A549 (cell line): ENCODE data around the gene PTPRJ.

ENCODE experiments used
- CEBPB ChIP-seq, 2 experiments: fragments of >200 bp in 1 of 2; sonication (Bioruptor Twin) in 1 of 2; formaldehyde crosslinking in 1 of 2; IDR thresholded peaks; 2 replicates each; pipeline ENCODE4 v1.6.1; 2012 to 2016
- NFE2L2 ChIP-seq: fragments of 150-350 bp; conservative IDR thresholded peaks from 2 replicates; pipeline ENCODE4 v1.6.1; 2014; ENCODE audit warnings: low read length
- NR3C1 ChIP-seq: fragments of >200 bp; sonication (Bioruptor Twin); formaldehyde crosslinking; IDR thresholded peaks from 3 replicates; pipeline ENCODE4 v1.6.1; 2017
- POLR2A ChIP-seq: IDR thresholded peaks from 2 replicates; pipeline ENCODE4 v1.6.1; 2012; ENCODE audit warnings: mild to moderate bottlenecking, low read length
- RFX5 ChIP-seq: fragments of 450-650 bp; IDR thresholded peaks from 2 replicates; pipeline ENCODE4 v1.7.1; 2014; ENCODE audit warnings: antibody characterized with exemption, mild to moderate bottlenecking, moderate library complexity
- TF ChIP-seq, protein P1 (sequence below): IDR thresholded peaks from 2 replicates; pipeline ENCODE4 v1.6.1; 2012; ENCODE audit warnings: low read depth, borderline replicate concordance
- TF ChIP-seq, protein P2 (sequence below): fragments of 200-600 bp; sonication (generic); IDR thresholded peaks from 2 replicates; pipeline ENCODE4 v1.6.1; 2016; ENCODE audit warnings: antibody characterized with exemption, mild to moderate bottlenecking, moderate library complexity
- TF ChIP-seq, protein P3 (sequence below): fragments of >200 bp; sonication (Bioruptor Twin); formaldehyde crosslinking; IDR thresholded peaks from 3 replicates; pipeline ENCODE4 v1.5.1; 2016

DNA sequence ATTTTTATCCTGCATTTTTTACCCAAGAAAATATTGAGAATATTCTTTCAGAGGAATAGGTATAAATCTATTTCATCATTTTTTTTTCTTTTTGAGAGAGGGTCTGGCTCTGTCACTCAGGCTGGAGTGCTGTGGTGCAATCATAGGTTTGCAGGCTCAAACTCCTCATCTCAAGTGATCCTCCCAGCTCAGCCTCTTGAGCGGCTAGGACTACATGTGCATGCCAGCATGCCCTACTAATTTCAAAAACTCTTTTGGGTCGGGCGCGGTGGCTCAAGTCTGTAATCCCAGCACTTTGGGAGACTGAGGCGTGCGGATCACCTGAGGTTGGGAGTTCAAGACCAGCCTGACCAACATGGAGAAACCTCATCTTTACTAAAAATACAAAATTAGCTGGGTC lies 20.3 kb upstream of the PTPRJ start:
- no peak for TF ChIP-seq RFX5
- TF ChIP-seq, protein P1, sequence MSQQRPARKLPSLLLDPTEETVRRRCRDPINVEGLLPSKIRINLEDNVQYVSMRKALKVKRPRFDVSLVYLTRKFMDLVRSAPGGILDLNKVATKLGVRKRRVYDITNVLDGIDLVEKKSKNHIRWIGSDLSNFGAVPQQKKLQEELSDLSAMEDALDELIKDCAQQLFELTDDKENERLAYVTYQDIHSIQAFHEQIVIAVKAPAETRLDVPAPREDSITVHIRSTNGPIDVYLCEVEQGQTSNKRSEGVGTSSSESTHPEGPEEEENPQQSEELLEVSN, result no peak
- TF ChIP-seq POLR2A, result no peak
- TF ChIP-seq, protein P2, sequence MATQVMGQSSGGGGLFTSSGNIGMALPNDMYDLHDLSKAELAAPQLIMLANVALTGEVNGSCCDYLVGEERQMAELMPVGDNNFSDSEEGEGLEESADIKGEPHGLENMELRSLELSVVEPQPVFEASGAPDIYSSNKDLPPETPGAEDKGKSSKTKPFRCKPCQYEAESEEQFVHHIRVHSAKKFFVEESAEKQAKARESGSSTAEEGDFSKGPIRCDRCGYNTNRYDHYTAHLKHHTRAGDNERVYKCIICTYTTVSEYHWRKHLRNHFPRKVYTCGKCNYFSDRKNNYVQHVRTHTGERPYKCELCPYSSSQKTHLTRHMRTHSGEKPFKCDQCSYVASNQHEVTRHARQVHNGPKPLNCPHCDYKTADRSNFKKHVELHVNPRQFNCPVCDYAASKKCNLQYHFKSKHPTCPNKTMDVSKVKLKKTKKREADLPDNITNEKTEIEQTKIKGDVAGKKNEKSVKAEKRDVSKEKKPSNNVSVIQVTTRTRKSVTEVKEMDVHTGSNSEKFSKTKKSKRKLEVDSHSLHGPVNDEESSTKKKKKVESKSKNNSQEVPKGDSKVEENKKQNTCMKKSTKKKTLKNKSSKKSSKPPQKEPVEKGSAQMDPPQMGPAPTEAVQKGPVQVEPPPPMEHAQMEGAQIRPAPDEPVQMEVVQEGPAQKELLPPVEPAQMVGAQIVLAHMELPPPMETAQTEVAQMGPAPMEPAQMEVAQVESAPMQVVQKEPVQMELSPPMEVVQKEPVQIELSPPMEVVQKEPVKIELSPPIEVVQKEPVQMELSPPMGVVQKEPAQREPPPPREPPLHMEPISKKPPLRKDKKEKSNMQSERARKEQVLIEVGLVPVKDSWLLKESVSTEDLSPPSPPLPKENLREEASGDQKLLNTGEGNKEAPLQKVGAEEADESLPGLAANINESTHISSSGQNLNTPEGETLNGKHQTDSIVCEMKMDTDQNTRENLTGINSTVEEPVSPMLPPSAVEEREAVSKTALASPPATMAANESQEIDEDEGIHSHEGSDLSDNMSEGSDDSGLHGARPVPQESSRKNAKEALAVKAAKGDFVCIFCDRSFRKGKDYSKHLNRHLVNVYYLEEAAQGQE, result no peak
- TF ChIP-seq NFE2L2, result no peak
- TF ChIP-seq, protein P3, sequence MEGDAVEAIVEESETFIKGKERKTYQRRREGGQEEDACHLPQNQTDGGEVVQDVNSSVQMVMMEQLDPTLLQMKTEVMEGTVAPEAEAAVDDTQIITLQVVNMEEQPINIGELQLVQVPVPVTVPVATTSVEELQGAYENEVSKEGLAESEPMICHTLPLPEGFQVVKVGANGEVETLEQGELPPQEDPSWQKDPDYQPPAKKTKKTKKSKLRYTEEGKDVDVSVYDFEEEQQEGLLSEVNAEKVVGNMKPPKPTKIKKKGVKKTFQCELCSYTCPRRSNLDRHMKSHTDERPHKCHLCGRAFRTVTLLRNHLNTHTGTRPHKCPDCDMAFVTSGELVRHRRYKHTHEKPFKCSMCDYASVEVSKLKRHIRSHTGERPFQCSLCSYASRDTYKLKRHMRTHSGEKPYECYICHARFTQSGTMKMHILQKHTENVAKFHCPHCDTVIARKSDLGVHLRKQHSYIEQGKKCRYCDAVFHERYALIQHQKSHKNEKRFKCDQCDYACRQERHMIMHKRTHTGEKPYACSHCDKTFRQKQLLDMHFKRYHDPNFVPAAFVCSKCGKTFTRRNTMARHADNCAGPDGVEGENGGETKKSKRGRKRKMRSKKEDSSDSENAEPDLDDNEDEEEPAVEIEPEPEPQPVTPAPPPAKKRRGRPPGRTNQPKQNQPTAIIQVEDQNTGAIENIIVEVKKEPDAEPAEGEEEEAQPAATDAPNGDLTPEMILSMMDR, result no peak
- no peak for TF ChIP-seq NR3C1
- no peak for TF ChIP-seq CEBPB (IDR thresholded peaks at IDR 0.05)
